ENCODE data around the gene ACOX1. TPM values are rescaled to one million over a fixed set of nuclear protein-coding genes. Genes with fewer than 3 reads are reported as not detected.

The ACOX1 gene
- total RNA-seq, 1 donor from 2014 or later: 36.1 TPM

- peaks cover 5% of the 10 kb centered on the region for H3K36me3 Mint-ChIP-seq (ENCODE audit: low read depth, unreplicated experiment)
- no peak overlapping the region for H3K4me3 Mint-ChIP-seq (ENCODE audit: unreplicated experiment)
- H3K9me3 Mint-ChIP-seq (ENCODE audit: unreplicated experiment): no peaks in the 10 kb centered on the region
- no peak for TF ChIP-seq CTCF (IDR thresholded peaks at IDR 0.05; ENCODE audit: unreplicated experiment)
- DNase-seq (ENCODE audit: low spot score): no peak
- peaks cover 6% of the 10 kb centered on the region for H3K27me3 Mint-ChIP-seq (ENCODE audit: unreplicated experiment)
- no peaks in the 10 kb centered on the region for H3K4me1 Mint-ChIP-seq (ENCODE audit: unreplicated experiment)
- H3K27ac Mint-ChIP-seq (ENCODE audit: unreplicated experiment): no peak overlapping the region
These were observed 56.6 kb downstream of the ACOX1 start for GRCh38 chr17:75922173-75922961.

GRCh38 chr17:75921596-75921995 is 57.4 kb downstream of the ACOX1 start:
- Mint-ChIP-seq H3K36me3 (ENCODE audit: low read depth, unreplicated experiment) (peaks cover 7% of the 10 kb centered on the region), H3K9me3 (ENCODE audit: unreplicated experiment) (no peaks in the 10 kb centered on the region), H3K4me1 (ENCODE audit: unreplicated experiment) (peaks cover 3% of the 10 kb centered on the region), H3K27ac (ENCODE audit: unreplicated experiment) (no peak overlapping the region), H3K27me3 (ENCODE audit: unreplicated experiment) (peaks cover 6% of the 10 kb centered on the region), H3K4me3 (ENCODE audit: unreplicated experiment) (no peak overlapping the region)
- no peak for DNase-seq (ENCODE audit: low spot score)
- TF ChIP-seq CTCF (IDR thresholded peaks at IDR 0.05; ENCODE audit: unreplicated experiment): no peak

- no peaks in the 10 kb centered on the region for H3K9me3 Mint-ChIP-seq (ENCODE audit: unreplicated experiment)
- DNase-seq (ENCODE audit: low spot score): no peak
- no peak for TF ChIP-seq CTCF (IDR thresholded peaks at IDR 0.05; ENCODE audit: unreplicated experiment)
- peaks cover 6% of the 10 kb centered on the region for H3K27me3 Mint-ChIP-seq (ENCODE audit: unreplicated experiment)
- H3K4me1 Mint-ChIP-seq (ENCODE audit: unreplicated experiment): peaks cover 3% of the 10 kb centered on the region
- no peak overlapping the region for H3K4me3 Mint-ChIP-seq (ENCODE audit: unreplicated experiment)
- no peak overlapping the region for H3K27ac Mint-ChIP-seq (ENCODE audit: unreplicated experiment)
- peaks cover 4% of the 10 kb centered on the region for H3K36me3 Mint-ChIP-seq (ENCODE audit: low read depth, unreplicated experiment)
These were observed 58.9 kb downstream of the ACOX1 start for GRCh38 chr17:75920045-75920560.

GRCh38 chr17:75919611-75920010 is 59.4 kb downstream of the ACOX1 start:
- no peak for TF ChIP-seq CTCF (IDR thresholded peaks at IDR 0.05; ENCODE audit: unreplicated experiment)
- Mint-ChIP-seq H3K36me3 (ENCODE audit: low read depth, unreplicated experiment) (peaks cover 4% of the 10 kb centered on the region), H3K27ac (ENCODE audit: unreplicated experiment) (no peak overlapping the region), H3K4me3 (ENCODE audit: unreplicated experiment) (no peak overlapping the region), H3K4me1 (ENCODE audit: unreplicated experiment) (peaks cover 3% of the 10 kb centered on the region), H3K9me3 (ENCODE audit: unreplicated experiment) (no peaks in the 10 kb centered on the region), H3K27me3 (ENCODE audit: unreplicated experiment) (peaks cover 6% of the 10 kb centered on the region)
- DNase-seq (ENCODE audit: low spot score): no peak

GRCh38 chr17:75917917-75918445 is 61.0 kb downstream of the ACOX1 start:
- Mint-ChIP-seq H3K27me3 (ENCODE audit: unreplicated experiment) (peaks cover 6% of the 10 kb centered on the region), H3K4me3 (ENCODE audit: unreplicated experiment) (no peak overlapping the region), H3K4me1 (ENCODE audit: unreplicated experiment) (peaks cover 3% of the 10 kb centered on the region), H3K27ac (ENCODE audit: unreplicated experiment) (no peak overlapping the region), H3K9me3 (ENCODE audit: unreplicated experiment) (no peaks in the 10 kb centered on the region), H3K36me3 (ENCODE audit: low read depth, unreplicated experiment) (peaks cover 4% of the 10 kb centered on the region)
- TF ChIP-seq CTCF (IDR thresholded peaks at IDR 0.05; ENCODE audit: unreplicated experiment): no peak
- DNase-seq (ENCODE audit: low spot score): no peak

All from endothelial cell (in vitro differentiated cells).